Activated gamma-delta T cell treated with anti-CD3 and anti-CD28 coated beads, Interleukin-2, amount 50 U/mL, for 16 hours (primary cell): ENCODE measurements around the gene CPT1A.
"Not testable (repeated sequence)": the region's sequence is repeated elsewhere in the genome, so short reads cannot be mapped to it uniquely, and the experiment has no call there.

Source experiments
- DNase-seq: peaks from one replicate; pipeline ENCODE4 v3.0.0-alpha.2; 2020; ENCODE audit warnings: low read depth

The CPT1A gene

GRCh38 chr11:68841718-68842426 lies at the start of gene CPT1A:
Gene CPT1A, minus strand, starts transcription at chr11:68841916. Its CDS starts 26,442 bp downstream, at chr11:68815474.
- DNase-seq = peak; percentile 42

- DNase-seq = no peak
Observed at GRCh38 chr11:68890490-68891231, 48.9 kb upstream of the CPT1A start.

GRCh38 chr11:68889948-68890446 lies 48.3 kb upstream of the CPT1A start:
- DNase-seq = no peak

GRCh38 chr11:68884827-68885226 lies 43.1 kb upstream of the CPT1A start:
- DNase-seq = not testable (repeated sequence)

DNA sequence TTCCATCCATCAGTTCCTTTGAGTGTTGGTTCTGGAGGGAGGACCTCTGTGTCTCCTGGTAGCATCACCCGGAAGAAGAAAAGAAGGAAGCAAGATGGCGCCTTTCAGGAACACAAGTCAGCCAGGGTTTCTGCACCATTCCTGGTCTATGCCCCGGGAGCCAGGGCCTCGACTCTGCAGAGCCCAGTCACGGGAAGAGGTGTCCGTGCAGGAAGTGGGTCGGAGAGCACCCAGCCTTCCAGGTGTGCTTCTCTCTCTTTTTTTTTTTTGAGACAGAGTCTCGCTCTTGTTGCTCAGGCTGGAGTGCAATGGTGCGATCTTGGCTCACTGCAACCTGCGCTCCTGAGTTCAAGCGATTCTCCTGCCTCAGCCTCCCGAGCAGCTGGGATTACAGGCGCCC lies 40.7 kb upstream of the CPT1A start:
- no peak for DNase-seq

GRCh38 chr11:68881320-68881719 lies 39.6 kb upstream of the CPT1A start:
- no peak for DNase-seq

GRCh38 chr11:68880851-68881250 lies 39.1 kb upstream of the CPT1A start:
- DNase-seq = no peak

- DNase-seq = no peak
Observed at GRCh38 chr11:68878022-68878421, 36.3 kb upstream of the CPT1A start.

DNA sequence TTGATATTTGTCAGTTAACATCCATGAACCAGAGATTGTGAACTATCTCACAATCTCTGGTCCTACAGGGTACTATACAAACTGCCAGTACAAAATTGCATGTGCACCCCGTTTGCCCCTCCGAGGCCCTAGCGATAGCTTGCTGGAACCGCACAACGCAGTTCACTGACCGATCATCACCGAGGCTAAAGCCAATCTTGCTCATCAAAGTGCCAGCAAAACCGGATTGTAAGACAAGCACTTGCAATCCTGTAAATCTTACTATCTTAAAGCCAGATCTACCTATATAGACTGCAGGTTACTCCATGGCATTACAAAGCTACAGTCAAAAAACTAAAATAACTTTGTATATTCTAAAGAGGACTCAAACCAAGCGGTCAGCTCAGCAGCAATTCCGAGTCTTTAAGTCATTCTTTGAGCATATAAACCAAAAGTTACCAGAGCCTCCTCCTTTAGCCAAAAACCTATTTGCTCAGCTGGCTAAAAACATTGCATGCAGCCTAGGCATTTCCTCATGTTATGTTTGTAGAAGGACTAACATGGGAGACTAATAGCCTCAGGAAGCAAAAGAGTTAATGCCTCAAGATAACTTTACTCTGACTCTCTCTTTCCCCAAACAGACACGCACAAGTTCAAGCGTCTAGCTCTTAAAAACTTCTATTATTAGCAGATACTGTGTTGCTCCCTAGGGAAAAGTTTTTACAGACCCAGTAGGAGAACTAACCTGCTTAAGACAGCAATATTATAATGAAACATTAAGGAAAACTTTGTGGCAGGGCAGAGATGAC lies 30.7 kb upstream of the CPT1A start:
- no peak for DNase-seq

GRCh38 chr11:68870470-68870869 lies 28.8 kb upstream of the CPT1A start:
- DNase-seq = no peak

DNA sequence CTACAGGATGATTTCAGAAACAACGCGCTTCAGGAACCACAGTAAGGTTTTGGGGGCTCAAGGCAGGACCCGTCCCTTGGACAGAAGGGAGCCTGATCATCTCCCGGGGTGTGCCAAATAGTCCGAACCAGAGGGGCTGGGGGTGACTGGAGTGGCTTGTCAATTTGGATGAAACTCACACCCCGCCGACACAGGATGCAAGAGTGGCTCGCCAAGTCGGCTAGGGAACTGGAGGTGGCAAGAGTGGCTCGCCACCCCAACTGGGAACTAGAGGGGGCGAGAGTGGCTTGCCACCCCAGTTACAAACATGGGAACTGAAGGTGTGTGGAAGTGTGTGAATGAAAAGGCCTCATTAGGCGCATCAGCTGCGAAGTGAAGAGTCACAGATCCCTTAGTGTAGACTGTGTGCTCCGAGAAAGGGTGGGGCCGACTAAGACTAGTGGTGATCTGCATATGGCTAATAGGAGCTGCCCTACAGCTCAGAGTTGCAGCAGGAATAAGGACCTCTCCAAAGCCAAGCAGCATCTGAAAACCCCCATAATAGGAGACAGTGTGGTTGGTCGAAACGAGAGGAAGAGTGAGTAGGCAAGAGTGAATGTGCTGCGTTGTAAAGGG lies 26.6 kb upstream of the CPT1A start:
- DNase-seq = no peak

DNA sequence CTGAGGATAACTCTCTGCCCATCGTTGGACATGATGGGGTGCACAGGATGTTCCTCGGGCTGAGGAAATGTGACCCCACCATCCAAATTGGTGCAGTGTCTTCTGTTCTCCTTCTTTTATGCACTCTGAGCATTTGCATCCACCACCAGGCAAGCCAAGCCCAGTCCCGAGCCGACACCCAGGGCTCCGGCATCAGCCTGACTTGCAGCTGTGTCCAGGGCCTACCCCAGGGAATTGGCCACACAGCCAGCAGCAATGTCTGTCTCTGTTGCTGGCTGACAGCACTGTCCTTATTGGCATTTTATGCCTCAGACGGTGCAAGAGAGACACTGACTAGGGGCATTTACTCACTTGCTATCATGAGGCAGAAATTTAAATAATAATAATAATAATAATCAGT lies 25.4 kb upstream of the CPT1A start:
- DNase-seq = no peak

- DNase-seq = no peak
Observed at GRCh38 chr11:68865241-68865640, 23.5 kb upstream of the CPT1A start.

- DNase-seq = no peak
Observed at GRCh38 chr11:68863553-68864265, 22.0 kb upstream of the CPT1A start.

DNA sequence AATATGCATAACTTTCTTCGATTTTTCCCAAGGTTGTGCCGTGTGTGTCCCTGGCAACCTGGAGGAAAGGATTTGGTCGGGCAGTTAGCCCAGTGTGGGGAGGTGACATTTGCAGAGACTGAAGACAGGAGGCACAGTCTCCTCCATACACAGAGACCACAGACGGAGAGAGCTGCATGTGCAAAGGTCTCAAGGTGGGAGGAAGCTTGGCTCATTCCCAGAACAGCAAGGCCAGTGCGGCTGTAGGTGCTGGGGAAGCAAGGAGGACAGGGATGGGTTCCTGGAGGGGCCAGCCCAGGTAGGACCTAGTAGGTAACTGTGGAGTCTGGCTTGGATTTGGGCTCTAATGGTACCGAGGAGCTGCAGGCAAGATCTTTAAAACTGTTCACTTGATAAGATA lies 20.7 kb upstream of the CPT1A start:
- DNase-seq = no peak

- DNase-seq = no peak
Observed at GRCh38 chr11:68859123-68859522, 17.4 kb upstream of the CPT1A start.

DNA sequence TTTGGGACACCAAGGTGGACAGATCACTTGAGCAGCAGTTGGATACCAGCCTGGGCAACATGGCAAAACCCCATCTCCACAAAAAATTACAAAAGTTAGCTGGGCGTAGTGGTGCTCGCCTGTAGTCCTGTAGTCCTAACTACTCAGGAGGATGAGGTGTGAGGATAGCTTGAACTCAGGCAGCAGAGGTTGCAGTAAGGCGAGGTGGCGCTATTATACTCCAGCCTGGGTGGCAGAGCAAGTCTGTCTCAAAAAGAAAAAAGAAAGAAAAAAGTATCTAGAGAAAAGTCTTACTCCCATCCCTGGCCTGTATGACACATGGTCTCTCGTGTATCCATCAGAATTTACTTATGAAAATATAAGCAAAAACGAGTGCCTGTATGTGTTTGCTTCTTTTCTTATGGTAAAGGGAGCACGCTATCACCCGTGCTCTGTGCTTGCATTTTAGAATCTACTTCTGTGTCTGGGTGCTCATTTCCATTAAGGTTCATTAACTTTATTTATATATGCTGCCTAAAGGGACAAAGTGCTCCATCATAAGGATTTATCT lies 15.4 kb upstream of the CPT1A start:
- DNase-seq = no peak

DNA sequence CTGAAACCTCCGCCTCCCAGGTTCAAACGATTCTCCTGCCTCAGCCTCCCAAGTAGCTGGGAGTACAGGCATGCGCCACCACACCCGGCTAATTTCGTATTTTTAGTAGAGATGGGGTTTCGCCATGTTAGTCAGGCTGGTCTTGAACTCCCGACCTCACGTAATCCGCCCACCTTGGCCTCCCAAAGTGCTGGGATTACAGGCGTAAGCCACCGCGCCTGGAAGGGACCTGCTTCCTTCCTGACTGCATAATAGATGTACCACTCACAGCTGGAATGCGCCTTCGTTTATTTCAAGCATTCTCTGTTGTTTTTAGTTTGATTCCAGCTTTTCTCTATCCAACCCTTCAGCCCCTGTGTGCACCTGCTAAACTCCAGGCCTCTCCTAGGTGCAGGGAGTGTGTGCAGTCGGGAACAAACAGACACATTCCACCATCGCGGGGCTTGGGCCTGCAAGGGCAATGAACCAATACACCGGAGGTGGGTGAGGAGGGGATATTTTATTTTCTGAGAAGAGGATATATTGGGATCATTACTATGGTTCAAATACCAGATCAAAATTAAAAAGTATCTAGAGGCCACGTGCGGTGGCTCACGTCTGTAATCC lies 14.8 kb upstream of the CPT1A start:
- DNase-seq = not testable (repeated sequence)

DNA sequence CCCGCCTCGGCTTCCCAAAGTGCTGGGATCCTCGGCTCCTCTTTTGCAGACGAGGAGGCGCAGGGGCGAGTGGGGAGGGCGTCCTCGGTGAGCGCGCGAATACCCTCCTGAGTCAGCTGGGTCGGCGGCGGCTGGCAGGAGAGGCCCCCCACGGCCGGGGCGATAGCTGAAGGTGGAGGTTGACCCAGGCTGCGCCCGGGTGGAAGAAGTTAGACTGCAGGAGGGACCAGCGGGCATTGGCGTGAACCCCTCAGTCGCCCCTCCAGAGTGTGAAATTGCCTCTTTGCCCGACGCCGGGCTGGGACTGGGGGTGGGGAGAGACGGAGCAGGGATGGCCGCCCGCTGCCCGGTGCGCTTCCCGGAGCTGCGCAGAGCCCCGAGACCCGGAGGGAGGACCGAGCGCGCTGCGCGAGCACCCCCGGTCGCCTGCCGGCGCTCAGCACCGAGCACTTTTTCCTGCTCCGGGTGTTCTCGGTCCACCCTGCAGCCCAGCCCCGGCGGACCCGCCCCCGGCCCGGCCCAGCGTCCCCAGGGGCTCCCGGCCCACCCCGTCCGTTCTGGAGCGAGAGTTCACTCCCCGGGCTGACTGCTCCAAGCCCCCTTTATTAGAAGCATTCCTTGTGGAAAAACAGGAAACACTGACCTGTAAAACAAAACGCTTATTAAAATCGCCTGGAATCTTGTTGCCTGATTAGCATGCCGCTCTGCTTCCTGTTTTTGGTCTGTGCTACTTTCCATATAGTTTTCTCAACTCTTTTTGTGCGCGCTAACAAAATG lies 13.7 kb upstream of the CPT1A start:
- no peak for DNase-seq
